BE2C (cell line): Measurements from ENCODE around the gene ACTA2.

ENCODE experiments used
- DNase-seq: peaks from one replicate; pipeline ENCODE4 v3.0.0-alpha.2; 2020
- H3K27me3 ChIP-seq: fragments of 250-450 bp; sonication (Bioruptor Pico); 2 replicates; pipeline ENCODE4 v1.5.1; 2020; ENCODE audit warnings: mild to moderate bottlenecking
- H3K36me3 ChIP-seq: fragments of 250-450 bp; sonication (Bioruptor Pico); 2 replicates; pipeline ENCODE4 v1.5.1; 2020; ENCODE audit warnings: mild to moderate bottlenecking
- H3K4me1 ChIP-seq: fragments of 250-450 bp; sonication (Bioruptor Pico); 2 replicates; pipeline ENCODE4 v1.5.1; 2020
- H3K4me3 ChIP-seq: 2 replicates; pipeline ENCODE4 v1.5.1; 2011; ENCODE audit warnings: low read depth, low read length
- H3K9me3 ChIP-seq: fragments of 250-450 bp; sonication (Bioruptor Pico); 2 replicates; pipeline ENCODE4 v1.5.1; 2020
- TF ChIP-seq, protein P1 (sequence below): IDR thresholded peaks from 2 replicates; pipeline ENCODE4 v1.5.1; 2012; ENCODE audit warnings: mild to moderate bottlenecking, low read depth, low read length

The ACTA2 gene

GRCh38 chr10:88953662-88954061 is 1.1 kb upstream of the ACTA2 start:
- Histone ChIP-seq H3K27me3 (no peaks in the 10 kb centered on the region), H3K36me3 (no peaks in the 10 kb centered on the region), H3K9me3 (no peaks in the 10 kb centered on the region), H3K4me1 (peaks cover 21% of the 10 kb centered on the region), H3K4me3 (no peak overlapping the region)
- no peak for DNase-seq
- TF ChIP-seq, protein P1, sequence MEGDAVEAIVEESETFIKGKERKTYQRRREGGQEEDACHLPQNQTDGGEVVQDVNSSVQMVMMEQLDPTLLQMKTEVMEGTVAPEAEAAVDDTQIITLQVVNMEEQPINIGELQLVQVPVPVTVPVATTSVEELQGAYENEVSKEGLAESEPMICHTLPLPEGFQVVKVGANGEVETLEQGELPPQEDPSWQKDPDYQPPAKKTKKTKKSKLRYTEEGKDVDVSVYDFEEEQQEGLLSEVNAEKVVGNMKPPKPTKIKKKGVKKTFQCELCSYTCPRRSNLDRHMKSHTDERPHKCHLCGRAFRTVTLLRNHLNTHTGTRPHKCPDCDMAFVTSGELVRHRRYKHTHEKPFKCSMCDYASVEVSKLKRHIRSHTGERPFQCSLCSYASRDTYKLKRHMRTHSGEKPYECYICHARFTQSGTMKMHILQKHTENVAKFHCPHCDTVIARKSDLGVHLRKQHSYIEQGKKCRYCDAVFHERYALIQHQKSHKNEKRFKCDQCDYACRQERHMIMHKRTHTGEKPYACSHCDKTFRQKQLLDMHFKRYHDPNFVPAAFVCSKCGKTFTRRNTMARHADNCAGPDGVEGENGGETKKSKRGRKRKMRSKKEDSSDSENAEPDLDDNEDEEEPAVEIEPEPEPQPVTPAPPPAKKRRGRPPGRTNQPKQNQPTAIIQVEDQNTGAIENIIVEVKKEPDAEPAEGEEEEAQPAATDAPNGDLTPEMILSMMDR, result no peak

DNA sequence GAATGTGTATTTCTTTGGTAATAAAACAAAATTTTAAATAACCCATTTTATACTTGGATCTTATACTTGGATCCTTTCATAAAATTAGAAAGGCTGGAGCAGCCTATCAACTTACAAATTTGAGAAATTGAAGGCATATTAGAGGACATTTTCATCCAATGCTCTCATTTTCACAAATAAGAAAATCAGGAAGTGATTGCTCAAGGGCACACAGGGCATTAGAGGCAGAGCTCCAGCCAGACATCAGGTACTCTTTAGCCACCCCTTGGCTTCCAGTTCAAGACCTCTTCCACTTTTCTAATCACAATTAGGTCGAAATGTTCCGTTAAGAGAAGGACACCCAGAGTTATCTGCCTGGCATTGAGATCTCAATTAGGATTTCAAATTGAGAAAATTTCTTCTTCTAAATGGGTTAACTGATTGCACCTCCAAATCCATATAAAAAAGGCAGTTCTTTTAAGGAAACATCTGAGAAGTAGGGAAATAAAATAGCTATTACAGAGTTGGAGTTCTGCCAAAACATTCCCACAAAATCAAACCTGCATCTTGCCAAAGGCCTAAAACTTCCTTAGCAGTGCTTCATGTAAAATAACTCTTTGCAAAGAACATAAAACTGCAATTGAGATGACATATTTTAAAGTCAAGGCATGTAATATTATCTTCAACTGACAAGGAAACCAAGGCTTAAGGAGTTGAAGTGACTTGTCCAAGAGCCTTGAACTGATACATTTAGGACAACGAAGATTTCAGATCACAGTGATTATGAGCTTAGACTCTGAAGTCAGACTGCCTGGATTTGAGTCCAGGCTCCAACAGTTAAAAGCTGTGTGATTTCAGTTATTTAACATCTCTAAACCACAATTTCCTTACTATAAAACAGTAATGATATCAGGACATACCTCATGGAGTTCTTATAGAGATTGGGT is 2.4 kb downstream of the ACTA2 start:
- DNase-seq, result no peak
- no peak overlapping the region for H3K4me3 ChIP-seq

GRCh38 chr10:88949051-88949450 is 3.5 kb downstream of the ACTA2 start:
- Histone ChIP-seq H3K27me3 (no peaks in the 10 kb centered on the region), H3K36me3 (no peaks in the 10 kb centered on the region), H3K9me3 (no peaks in the 10 kb centered on the region), H3K4me1 (peaks cover 21% of the 10 kb centered on the region), H3K4me3 (no peak overlapping the region)
- no peak for DNase-seq
- TF ChIP-seq, protein P1, result no peak

More for the DNA sequence above, 2.4 kb downstream of the ACTA2 start:
- Histone ChIP-seq H3K36me3 (no peaks in the 10 kb centered on the region), H3K27me3 (no peaks in the 10 kb centered on the region), H3K9me3 (no peaks in the 10 kb centered on the region), H3K4me1 (peaks cover 21% of the 10 kb centered on the region)
- TF ChIP-seq, protein P1, result no peak

DNA sequence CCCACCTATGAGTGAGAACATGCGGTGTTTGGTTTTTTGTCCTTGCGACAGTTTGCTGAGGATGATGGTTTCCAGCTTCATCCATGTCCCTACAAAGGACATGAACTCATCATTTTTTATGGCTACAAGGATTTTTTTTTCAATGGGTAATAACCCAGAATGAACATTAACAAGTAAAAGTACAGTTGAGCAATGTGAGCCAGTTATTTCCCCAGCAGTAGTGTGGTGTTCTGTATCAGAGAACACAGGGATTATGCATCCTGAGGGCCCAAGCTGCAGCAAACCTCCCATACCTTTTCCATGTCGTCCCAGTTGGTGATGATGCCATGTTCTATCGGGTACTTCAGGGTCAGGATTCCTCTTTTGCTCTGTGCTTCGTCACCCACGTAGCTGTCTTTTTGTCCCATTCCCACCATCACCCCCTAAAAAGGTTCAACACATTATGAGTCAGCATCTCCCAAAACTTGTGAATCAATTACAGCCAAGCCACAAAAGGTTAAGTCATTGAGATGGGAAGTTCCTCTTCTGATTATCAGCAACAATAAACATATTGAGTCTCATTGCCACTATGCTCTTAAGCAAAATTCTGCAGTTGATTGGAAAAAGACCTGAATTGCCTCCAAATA is 5.5 kb downstream of the ACTA2 start:
- no peaks in the 10 kb centered on the region for H3K27me3 ChIP-seq
- no peaks in the 10 kb centered on the region for H3K36me3 ChIP-seq
- TF ChIP-seq, protein P1, result no peak
- H3K4me1 ChIP-seq, result peaks cover 11% of the 10 kb centered on the region
- no peaks in the 10 kb centered on the region for H3K9me3 ChIP-seq
- H3K4me3 ChIP-seq, result no peak overlapping the region
- DNase-seq, result no peak

DNA sequence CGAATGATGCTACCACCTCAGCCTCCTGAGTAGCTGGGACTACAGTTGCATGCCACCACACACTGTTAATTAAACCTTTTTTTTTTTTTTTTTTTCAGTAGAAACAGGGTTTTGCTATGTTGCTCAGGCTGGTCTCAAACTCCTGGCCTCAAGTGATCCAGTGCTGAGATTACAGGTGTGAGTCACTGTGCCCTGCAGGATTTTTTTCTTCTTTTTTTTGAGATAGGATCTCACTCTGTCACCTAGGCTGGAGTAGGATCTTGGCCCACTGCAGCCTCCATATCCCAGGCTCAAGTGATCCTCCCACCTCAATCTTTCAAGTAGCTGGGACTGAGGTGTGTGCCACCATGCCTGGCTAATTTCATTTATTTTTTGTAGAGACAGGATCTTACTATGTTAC is 6.4 kb downstream of the ACTA2 start:
- Histone ChIP-seq H3K4me3 (no peak overlapping the region), H3K36me3 (no peaks in the 10 kb centered on the region), H3K27me3 (no peaks in the 10 kb centered on the region), H3K9me3 (no peaks in the 10 kb centered on the region), H3K4me1 (peaks cover 10% of the 10 kb centered on the region; the same call in 1 of the 2 replicates)
- no peak for DNase-seq
- TF ChIP-seq, protein P1, result no peak

DNA sequence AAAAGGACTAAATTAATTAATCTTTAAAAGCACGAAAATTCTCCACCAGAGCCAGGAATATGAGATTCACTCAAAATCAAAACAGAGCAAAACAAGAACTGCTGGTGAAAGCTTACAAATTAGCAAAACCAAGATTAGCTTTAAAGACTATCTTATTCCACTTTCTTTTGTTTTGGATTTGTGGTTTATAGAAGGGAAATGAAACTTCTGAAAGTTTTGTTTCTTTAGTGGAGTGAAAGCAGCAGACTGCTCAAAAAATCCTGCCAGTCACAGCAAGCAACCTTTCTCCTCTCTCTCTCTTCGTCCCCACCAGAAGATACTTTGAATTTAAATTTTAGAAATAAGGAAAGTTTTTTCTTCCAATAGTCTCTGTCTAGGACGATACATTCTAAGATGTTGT is 7.8 kb downstream of the ACTA2 start:
- Histone ChIP-seq H3K9me3 (no peaks in the 10 kb centered on the region), H3K36me3 (no peaks in the 10 kb centered on the region), H3K4me1 (no peaks in the 10 kb centered on the region), H3K27me3 (no peaks in the 10 kb centered on the region), H3K4me3 (no peak overlapping the region)
- no peak for DNase-seq
- TF ChIP-seq, protein P1, result no peak
